Measurements from ENCODE around the gene UQCRQ. TPM values are rescaled to one million over a fixed set of nuclear protein-coding genes. Genes with fewer than 3 reads are reported as not detected.

Gene UQCRQ
- polyA plus RNA-seq, 1 of the 3 experiments (the other 2 are of a cell fraction) = 694 TPM

- TF ChIP-seq, protein P1, sequence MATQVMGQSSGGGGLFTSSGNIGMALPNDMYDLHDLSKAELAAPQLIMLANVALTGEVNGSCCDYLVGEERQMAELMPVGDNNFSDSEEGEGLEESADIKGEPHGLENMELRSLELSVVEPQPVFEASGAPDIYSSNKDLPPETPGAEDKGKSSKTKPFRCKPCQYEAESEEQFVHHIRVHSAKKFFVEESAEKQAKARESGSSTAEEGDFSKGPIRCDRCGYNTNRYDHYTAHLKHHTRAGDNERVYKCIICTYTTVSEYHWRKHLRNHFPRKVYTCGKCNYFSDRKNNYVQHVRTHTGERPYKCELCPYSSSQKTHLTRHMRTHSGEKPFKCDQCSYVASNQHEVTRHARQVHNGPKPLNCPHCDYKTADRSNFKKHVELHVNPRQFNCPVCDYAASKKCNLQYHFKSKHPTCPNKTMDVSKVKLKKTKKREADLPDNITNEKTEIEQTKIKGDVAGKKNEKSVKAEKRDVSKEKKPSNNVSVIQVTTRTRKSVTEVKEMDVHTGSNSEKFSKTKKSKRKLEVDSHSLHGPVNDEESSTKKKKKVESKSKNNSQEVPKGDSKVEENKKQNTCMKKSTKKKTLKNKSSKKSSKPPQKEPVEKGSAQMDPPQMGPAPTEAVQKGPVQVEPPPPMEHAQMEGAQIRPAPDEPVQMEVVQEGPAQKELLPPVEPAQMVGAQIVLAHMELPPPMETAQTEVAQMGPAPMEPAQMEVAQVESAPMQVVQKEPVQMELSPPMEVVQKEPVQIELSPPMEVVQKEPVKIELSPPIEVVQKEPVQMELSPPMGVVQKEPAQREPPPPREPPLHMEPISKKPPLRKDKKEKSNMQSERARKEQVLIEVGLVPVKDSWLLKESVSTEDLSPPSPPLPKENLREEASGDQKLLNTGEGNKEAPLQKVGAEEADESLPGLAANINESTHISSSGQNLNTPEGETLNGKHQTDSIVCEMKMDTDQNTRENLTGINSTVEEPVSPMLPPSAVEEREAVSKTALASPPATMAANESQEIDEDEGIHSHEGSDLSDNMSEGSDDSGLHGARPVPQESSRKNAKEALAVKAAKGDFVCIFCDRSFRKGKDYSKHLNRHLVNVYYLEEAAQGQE (IDR thresholded peaks at IDR 0.05; ENCODE audit: low read depth, low read length) = no peak
- TF ChIP-seq IRF3 (IDR thresholded peaks at IDR 0.05; ENCODE audit: low read depth, low read length) (no peak), RFX5 (IDR thresholded peaks at IDR 0.05; ENCODE audit: low read length) (no peak), NFIC (IDR thresholded peaks at IDR 0.05; ENCODE audit: borderline replicate concordance) (no peak), NRF1 (IDR thresholded peaks at IDR 0.05; ENCODE audit: low read depth, low read length) (no peak), MEF2A (IDR thresholded peaks at IDR 0.05; ENCODE audit: borderline replicate concordance, low read depth) (no peak), YY1 (IDR thresholded peaks at IDR 0.05; ENCODE audit: low read depth) (no peak), FOSL2 (IDR thresholded peaks at IDR 0.05; ENCODE audit: borderline replicate concordance, low read depth) (no peak), RXRA (IDR thresholded peaks at IDR 0.05; ENCODE audit: borderline replicate concordance, low read depth) (no peak), SIN3A (IDR thresholded peaks at IDR 0.05; ENCODE audit: borderline replicate concordance, low read depth, low read length) (no peak)
- TF ChIP-seq, protein P2, sequence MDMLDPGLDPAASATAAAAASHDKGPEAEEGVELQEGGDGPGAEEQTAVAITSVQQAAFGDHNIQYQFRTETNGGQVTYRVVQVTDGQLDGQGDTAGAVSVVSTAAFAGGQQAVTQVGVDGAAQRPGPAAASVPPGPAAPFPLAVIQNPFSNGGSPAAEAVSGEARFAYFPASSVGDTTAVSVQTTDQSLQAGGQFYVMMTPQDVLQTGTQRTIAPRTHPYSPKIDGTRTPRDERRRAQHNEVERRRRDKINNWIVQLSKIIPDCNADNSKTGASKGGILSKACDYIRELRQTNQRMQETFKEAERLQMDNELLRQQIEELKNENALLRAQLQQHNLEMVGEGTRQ (IDR thresholded peaks at IDR 0.05; ENCODE audit: borderline replicate concordance, low read depth, low read length) = no peak
These were observed 25.1 kb upstream of the UQCRQ start (continued) for GRCh38 chr5:132841305-132841704.

DNA sequence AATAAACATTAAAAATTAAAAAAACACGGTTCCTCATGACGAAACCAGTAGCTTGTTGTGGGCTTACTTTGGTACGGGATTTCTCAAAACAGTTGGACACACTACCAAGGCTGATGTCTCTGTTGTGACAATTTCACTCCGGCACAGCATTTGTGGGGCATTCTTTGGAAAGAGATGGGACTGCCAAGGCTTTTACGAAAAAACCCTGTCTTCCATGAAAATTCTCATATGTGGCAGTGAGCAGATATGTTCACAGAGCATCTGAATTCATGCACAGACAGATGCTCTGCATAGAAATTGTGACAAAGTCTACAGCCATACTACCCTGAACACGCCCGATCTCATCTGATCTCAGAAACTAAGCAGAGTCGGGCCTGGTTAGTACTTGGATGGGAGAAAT, 18.2 kb upstream of the UQCRQ start:
- Histone ChIP-seq H3F3A (replicated peaks; ENCODE audit: insufficient read depth) (no peaks in the 10 kb centered on the region), H3K9me2 (no peaks in the 10 kb centered on the region), H3K79me2 (ENCODE audit: insufficient read depth) (no peaks in the 10 kb centered on the region), H4K20me1 (ENCODE audit: insufficient read depth) (no peaks in the 10 kb centered on the region), H3K9ac (no peak overlapping the region), H3K27ac (ENCODE audit: low read depth in 2 of 2, low read length in 1 of 2) (no peak overlapping the region), H2AFZ (ENCODE audit: low read depth) (no peak overlapping the region), H3K4me3 (ENCODE audit: low read depth in 2 of 2, low read length in 1 of 2) (no peak overlapping the region), H3K27me3 (ENCODE audit: insufficient read depth) (no peaks in the 10 kb centered on the region), H3K36me3 (replicated peaks in 1 of 2; ENCODE audit: control insufficient read depth in 1 of 2, insufficient read depth in 2 of 2, low read length in 1 of 2) (no peaks in the 10 kb centered on the region), H3K9me3 (no peaks in the 10 kb centered on the region), H3K4me2 (no peak overlapping the region), H3K4me1 (ENCODE audit: control insufficient read depth in 1 of 2, insufficient read depth in 2 of 2, low read depth in 1 of 2, low read length in 1 of 2) (no peaks in the 10 kb centered on the region)
- no peak for TF ChIP-seq YY1 (IDR thresholded peaks at IDR 0.05; ENCODE audit: low read depth)
- no peak for DNase-seq
- ChIA-PET CTCF (no interaction called here), POLR2A (no interaction called here)
- WGBS (ENCODE audit: low lambda C conversion rate) = 89% methylated on average over 8 of the region's 8 CpGs

Measured in SK-N-SH (cell line).